Measurements from ENCODE around the gene ARID4B.
"Not testable (repeated sequence)": the region's sequence is repeated elsewhere in the genome, so short reads cannot be mapped to it uniquely, and the experiment has no call there.

The ARID4B gene

GRCh38 chr1:235160383-235160956 is 167.5 kb downstream of the ARID4B start:
- DNase-seq (ENCODE audit: low read depth) = no peak

- DNase-seq (ENCODE audit: low read depth) = not testable (repeated sequence)
Observed at GRCh38 chr1:235159930-235160329, 168.0 kb downstream of the ARID4B start.

GRCh38 chr1:235159284-235159683 is 168.7 kb downstream of the ARID4B start:
- DNase-seq (ENCODE audit: low read depth) = not testable (repeated sequence)

GRCh38 chr1:235158680-235159079 is 169.3 kb downstream of the ARID4B start:
- no peak for DNase-seq (ENCODE audit: low read depth)

- no peak for DNase-seq (ENCODE audit: low read depth)
Observed at GRCh38 chr1:235157150-235157549, 170.8 kb downstream of the ARID4B start.

- no peak for DNase-seq (ENCODE audit: low read depth)
Observed at GRCh38 chr1:235156740-235157139, 171.2 kb downstream of the ARID4B start.

- DNase-seq (ENCODE audit: low read depth) = no peak
Observed at GRCh38 chr1:235156265-235156664, 171.7 kb downstream of the ARID4B start.

GRCh38 chr1:235152235-235152634 is 175.7 kb downstream of the ARID4B start:
- no peak for DNase-seq (ENCODE audit: low read depth)

GRCh38 chr1:235151033-235151432 is 176.9 kb downstream of the ARID4B start:
- DNase-seq (ENCODE audit: low read depth) = no peak

- no peak for DNase-seq (ENCODE audit: low read depth)
Observed at GRCh38 chr1:235149824-235150223, 178.2 kb downstream of the ARID4B start.

- no peak for DNase-seq (ENCODE audit: low read depth)
Observed at GRCh38 chr1:235147269-235147668, 180.7 kb downstream of the ARID4B start.

- no peak for DNase-seq (ENCODE audit: low read depth)
Observed at GRCh38 chr1:235145639-235146038, 182.3 kb downstream of the ARID4B start.

- no peak for DNase-seq (ENCODE audit: low read depth)
Observed at GRCh38 chr1:235142991-235143390, 185.0 kb downstream of the ARID4B start.

GRCh38 chr1:235139315-235139714 is 188.7 kb downstream of the ARID4B start:
- no peak for DNase-seq (ENCODE audit: low read depth)

- DNase-seq (ENCODE audit: low read depth) = no peak
Observed at GRCh38 chr1:235138821-235139220, 189.2 kb downstream of the ARID4B start.

- no peak for DNase-seq (ENCODE audit: low read depth)
Observed at GRCh38 chr1:235136111-235136510, 191.9 kb downstream of the ARID4B start.

- no peak for DNase-seq (ENCODE audit: low read depth)
Observed at GRCh38 chr1:235134171-235134570, 193.8 kb downstream of the ARID4B start.

- DNase-seq (ENCODE audit: low read depth) = no peak
Observed at GRCh38 chr1:235133086-235133485, 194.9 kb downstream of the ARID4B start.

GRCh38 chr1:235131961-235132360 is 196.0 kb downstream of the ARID4B start:
- no peak for DNase-seq (ENCODE audit: low read depth)

GRCh38 chr1:235130766-235131270 is 197.2 kb downstream of the ARID4B start:
- DNase-seq (ENCODE audit: low read depth) = no peak

GRCh38 chr1:235129774-235130570 is 198.0 kb downstream of the ARID4B start:
- no peak for DNase-seq (ENCODE audit: low read depth)

GRCh38 chr1:235128456-235129328 is 199.3 kb downstream of the ARID4B start, which contains the start of gene TOMM20:
TSS of gene TOMM20 (minus strand) at chr1:235128837. CDS start at chr1:235128715, 122 bp downstream.
- DNase-seq (ENCODE audit: low read depth) = peak; percentile 99

Data from CMK (cell line).